ENCODE measurements around the gene ATP5MG. TPM values are rescaled to one million over a fixed set of nuclear protein-coding genes. Genes with fewer than 3 reads are reported as not detected.
A peak's percentile ranks its signal among the peaks of the same experiment; 100 is the strongest.

ATP5MG gene
- total RNA-seq, 1 donor from 2014 or later = 199 TPM

- ChIA-PET CTCF (no interaction called here), POLR2A (interaction anchor here (0.5 to 1.1 kb wide), 2 partner anchors 9 to 482 kb away, joined by 3 to 11 read pairs; no protein-coding TSS in a partner anchor)
- no peak for DNase-seq
- no peak overlapping the region for H3K27ac Mint-ChIP-seq
- peaks cover 66% of the 10 kb centered on the region for H3K4me1 Mint-ChIP-seq
- peak; percentile 63 for ATAC-seq (ENCODE audit: low read depth)
- H3K4me3 Mint-ChIP-seq = no peak overlapping the region
- H3K27me3 Mint-ChIP-seq = no peaks in the 10 kb centered on the region
- TF ChIP-seq CTCF (IDR thresholded peaks at IDR 0.05) = no peak
- intact Hi-C loops (cut with micrococcal nuclease) = loop anchor here (1.0 kb wide), 1 partner anchor 10 kb away; no protein-coding TSS in a partner anchor
- H3K9me3 Mint-ChIP-seq = no peaks in the 10 kb centered on the region
- peaks cover 42% of the 10 kb centered on the region for H3K36me3 Mint-ChIP-seq (ENCODE audit: low read depth)
These were observed 46.9 kb downstream of the ATP5MG start for GRCh38 chr11:118448294-118448693.

- CTCF ChIA-PET = no interaction called here
- POLR2A ChIA-PET = interaction anchor here (0.7 kb wide), 1 partner anchor 1265 kb away, joined by 6 read pairs; no protein-coding TSS in a partner anchor
- TF ChIP-seq CTCF (IDR thresholded peaks at IDR 0.05) = no peak
- Mint-ChIP-seq H3K27me3 (no peaks in the 10 kb centered on the region), H3K4me1 (peaks cover 64% of the 10 kb centered on the region), H3K36me3 (ENCODE audit: low read depth) (peaks cover 52% of the 10 kb centered on the region), H3K9me3 (no peaks in the 10 kb centered on the region), H3K27ac (no peak overlapping the region), H3K4me3 (no peak overlapping the region)
- ATAC-seq (ENCODE audit: low read depth) (no peak), DNase-seq (no peak)
- intact Hi-C loops (cut with micrococcal nuclease) = no loop called here
These were observed 48.0 kb downstream of the ATP5MG start for GRCh38 chr11:118449316-118449918.

- intact Hi-C loops (cut with micrococcal nuclease) = no loop called here
- CTCF ChIA-PET = no interaction called here
These were observed 49.0 kb downstream of the ATP5MG start for GRCh38 chr11:118450451-118450850.

More at GRCh38 chr11:118450451-118450850, 49.0 kb downstream of the ATP5MG start:
- H3K4me3 Mint-ChIP-seq = no peak overlapping the region
- H3K9me3 Mint-ChIP-seq = no peaks in the 10 kb centered on the region
- no peak for ATAC-seq (ENCODE audit: low read depth)
- DNase-seq = no peak
- peaks cover 51% of the 10 kb centered on the region for H3K36me3 Mint-ChIP-seq (ENCODE audit: low read depth)
- no peak for TF ChIP-seq CTCF (IDR thresholded peaks at IDR 0.05)
- peaks cover 54% of the 10 kb centered on the region for H3K4me1 Mint-ChIP-seq
- no peaks in the 10 kb centered on the region for H3K27me3 Mint-ChIP-seq
- POLR2A ChIA-PET = interaction anchor here (0.7 to 1.3 kb wide), 2 partner anchors 15 to 544 kb away, joined by 4 to 8 read pairs; partner anchors contain the start of gene KMT2A
- H3K27ac Mint-ChIP-seq = peak overlapping the region; percentile 26

Other genes with a start within 250 kb of the ATP5MG start
- not detected in 2 replicates for gene SCN4B, start 248.8 kb upstream of the ATP5MG start, total RNA-seq
- gene SCN2B, start 225.0 kb upstream of the ATP5MG start, total RNA-seq = not detected in 2 replicates
- gene JAML, start 176.6 kb upstream of the ATP5MG start, total RNA-seq = 1.2 and 1.5 TPM in 2 replicates
- 2.9 and 3.7 TPM in 2 replicates for gene MPZL3, start 149.2 kb upstream of the ATP5MG start, total RNA-seq
- 0.29 TPM in 1 of 2 replicates, not detected in the other for gene MPZL2, start 137.3 kb upstream of the ATP5MG start, total RNA-seq
- 0.59 and 0.95 TPM in 2 replicates for gene CD3E, start 96.9 kb upstream of the ATP5MG start, total RNA-seq
- gene CD3D, start 58.9 kb upstream of the ATP5MG start, total RNA-seq = 1.8 TPM in 1 of 2 replicates, not detected in the other
- gene CD3G, start 57.3 kb upstream of the ATP5MG start, total RNA-seq = 0.20 TPM in 1 of 2 replicates, not detected in the other
- gene UBE4A, start 42.0 kb upstream of the ATP5MG start, total RNA-seq = 28.4 and 34.2 TPM in 2 replicates
- gene KMT2A, start 34.9 kb downstream of the ATP5MG start, total RNA-seq = 104 and 117 TPM in 2 replicates
- 0.32 and 0.44 TPM in 2 replicates for gene TTC36, start 125.9 kb downstream of the ATP5MG start, total RNA-seq
- gene TMEM25, start 129.6 kb downstream of the ATP5MG start, total RNA-seq = 9.4 and 12.5 TPM in 2 replicates
- 13.8 and 13.9 TPM in 2 replicates for gene IFT46, start 164.3 kb downstream of the ATP5MG start, total RNA-seq
- gene ARCN1, start 170.8 kb downstream of the ATP5MG start, total RNA-seq = 91.3 and 94.7 TPM in 2 replicates
- gene PHLDB1, start 206.0 kb downstream of the ATP5MG start, total RNA-seq = 1.3 and 2.6 TPM in 2 replicates